Progenitor cell of endocrine pancreas (in vitro differentiated cells): ENCODE data around the gene SAMM50. TPM values are rescaled to one million over a fixed set of nuclear protein-coding genes. Genes with fewer than 3 reads are reported as not detected.
A peak's percentile ranks its signal among the peaks of the same experiment; 100 is the strongest.

Experiments used
- DNase-seq: peaks from one replicate; pipeline ENCODE4 v3.0.0; 2021; ENCODE audit warnings: low spot score; ENCODE audit not compliant: unreplicated experiment
- H3K27ac Mint-ChIP-seq: 2 replicates; pipeline ENCODE4 v1.8.0; 2021; ENCODE audit warnings: mild to moderate bottlenecking, moderate library complexity, mixed read lengths
- H3K27me3 Mint-ChIP-seq: 2 replicates; pipeline ENCODE4 v1.8.0; 2021; ENCODE audit warnings: mixed read lengths
- H3K36me3 Mint-ChIP-seq: 2 replicates; pipeline ENCODE4 v1.8.0; 2022; ENCODE audit warnings: mixed read lengths; ENCODE audit not compliant: insufficient read depth
- H3K4me1 Mint-ChIP-seq: 2 replicates; pipeline ENCODE4 v1.8.0; 2021; ENCODE audit warnings: low read depth, mixed read lengths
- H3K4me3 Mint-ChIP-seq: 2 replicates; pipeline ENCODE4 v1.8.0; 2021; ENCODE audit warnings: low read depth, mild to moderate bottlenecking, moderate library complexity, mixed read lengths
- H3K9me3 Mint-ChIP-seq: 2 replicates; pipeline ENCODE4 v1.8.0; 2021; ENCODE audit warnings: low read depth, mixed read lengths
- CTCF ChIP-seq: fragments of 200-600 bp; sonication (generic); IDR thresholded peaks from one replicate; pipeline ENCODE4 v1.5.0; 2021; ENCODE audit warnings: antibody characterized with exemption, mild to moderate bottlenecking; ENCODE audit not compliant: unreplicated experiment
- total RNA-seq: library from RNA; stranded (reverse); gene quantifications from 2 replicates; pipeline ENCODE4 v1.2.1, GENCODE V29; 2021

The SAMM50 gene
- total RNA-seq, 1 donor from 2014 or later = 50.9 TPM

GRCh38 chr22:43917521-43917920, 37.7 kb upstream of the SAMM50 start:
- Mint-ChIP-seq H3K9me3 (no peaks in the 10 kb centered on the region), H3K36me3 (no peaks in the 10 kb centered on the region), H3K4me3 (no peak overlapping the region), H3K4me1 (no peaks in the 10 kb centered on the region), H3K27ac (no peak overlapping the region), H3K27me3 (peaks cover 30% of the 10 kb centered on the region)
- no peak for DNase-seq
- TF ChIP-seq CTCF = no peak

- Mint-ChIP-seq H3K4me3 (no peak overlapping the region), H3K27me3 (peaks cover 23% of the 10 kb centered on the region), H3K36me3 (no peaks in the 10 kb centered on the region), H3K9me3 (no peaks in the 10 kb centered on the region), H3K27ac (no peak overlapping the region), H3K4me1 (peaks cover 3% of the 10 kb centered on the region)
- no peak for DNase-seq
- no peak for TF ChIP-seq CTCF
These were observed 35.9 kb upstream of the SAMM50 start for GRCh38 chr22:43919106-43919973.

GRCh38 chr22:43921370-43921769, 33.9 kb upstream of the SAMM50 start:
- H3K36me3 Mint-ChIP-seq = no peaks in the 10 kb centered on the region
- no peak for DNase-seq
- no peak overlapping the region for H3K27ac Mint-ChIP-seq
- no peak overlapping the region for H3K4me3 Mint-ChIP-seq
- no peak for TF ChIP-seq CTCF
- H3K27me3 Mint-ChIP-seq = peaks cover 22% of the 10 kb centered on the region
- peaks cover 13% of the 10 kb centered on the region for H3K4me1 Mint-ChIP-seq
- no peaks in the 10 kb centered on the region for H3K9me3 Mint-ChIP-seq

GRCh38 chr22:43922123-43922522, 33.1 kb upstream of the SAMM50 start:
- no peak overlapping the region for H3K27ac Mint-ChIP-seq
- no peaks in the 10 kb centered on the region for H3K9me3 Mint-ChIP-seq

GRCh38 chr22:43923191-43923590, 32.1 kb upstream of the SAMM50 start:
- Mint-ChIP-seq H3K4me3 (peak overlapping the region; percentile 78), H3K4me1 (peaks cover 13% of the 10 kb centered on the region), H3K36me3 (peaks cover 2% of the 10 kb centered on the region), H3K9me3 (no peaks in the 10 kb centered on the region), H3K27ac (peak overlapping the region; percentile 88), H3K27me3 (peaks cover 13% of the 10 kb centered on the region)
- DNase-seq = no peak
- TF ChIP-seq CTCF = no peak

More at GRCh38 chr22:43922123-43922522, 33.1 kb upstream of the SAMM50 start:
- TF ChIP-seq CTCF = no peak
- peaks cover 19% of the 10 kb centered on the region for H3K27me3 Mint-ChIP-seq
- no peaks in the 10 kb centered on the region for H3K36me3 Mint-ChIP-seq
- no peak overlapping the region for H3K4me3 Mint-ChIP-seq
- no peak for DNase-seq
- H3K4me1 Mint-ChIP-seq = peaks cover 13% of the 10 kb centered on the region
